NCI-H2227 treated with DMSO at 0.1 percent for 48 hours (cell line): ENCODE measurements around the gene HEG1.

Experiments
- DNase-seq: peaks from one replicate; lab custom pipeline; 2025; lab: John Stamatoyannopoulos, UW

Gene HEG1

DNA sequence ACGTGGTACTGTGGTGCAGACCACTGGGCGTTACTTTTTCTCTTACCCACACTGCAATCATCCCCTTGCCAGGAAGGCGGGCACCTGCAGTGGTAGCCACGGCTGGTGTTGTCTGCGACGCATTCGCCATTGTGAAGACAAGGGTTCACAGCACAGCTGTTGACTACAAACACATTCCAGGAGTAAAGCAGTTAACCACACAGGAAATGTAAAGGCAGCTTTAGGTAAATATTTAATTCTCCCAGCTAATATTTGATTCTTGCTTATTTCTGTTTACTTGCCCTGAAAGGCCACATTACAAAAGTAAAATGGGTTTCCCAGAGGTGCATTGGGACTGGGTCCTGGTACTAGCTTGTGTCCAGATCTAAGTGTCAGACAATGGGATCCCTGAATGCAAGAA is 45.4 kb downstream of the HEG1 start:
- no peak for DNase-seq

DNA sequence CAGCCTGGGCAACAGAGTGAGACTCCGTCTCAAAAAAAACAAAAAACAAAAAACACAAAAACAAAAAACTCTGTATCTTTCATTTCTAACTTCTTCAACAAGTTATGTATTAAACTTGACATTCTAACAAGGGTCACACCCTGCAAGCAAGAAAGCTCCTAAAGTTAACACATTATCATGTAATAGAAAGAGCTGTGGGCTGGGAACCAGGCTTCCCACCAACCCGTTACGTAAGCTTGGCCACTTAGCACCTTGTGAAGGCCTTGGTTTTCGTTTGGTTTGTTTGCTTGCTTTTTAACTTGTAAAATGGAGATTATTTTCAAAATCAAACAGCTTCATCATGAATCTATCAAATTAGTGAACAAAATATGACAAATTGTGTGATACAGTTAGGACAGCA is 47.0 kb downstream of the HEG1 start:
- no peak for DNase-seq

DNA sequence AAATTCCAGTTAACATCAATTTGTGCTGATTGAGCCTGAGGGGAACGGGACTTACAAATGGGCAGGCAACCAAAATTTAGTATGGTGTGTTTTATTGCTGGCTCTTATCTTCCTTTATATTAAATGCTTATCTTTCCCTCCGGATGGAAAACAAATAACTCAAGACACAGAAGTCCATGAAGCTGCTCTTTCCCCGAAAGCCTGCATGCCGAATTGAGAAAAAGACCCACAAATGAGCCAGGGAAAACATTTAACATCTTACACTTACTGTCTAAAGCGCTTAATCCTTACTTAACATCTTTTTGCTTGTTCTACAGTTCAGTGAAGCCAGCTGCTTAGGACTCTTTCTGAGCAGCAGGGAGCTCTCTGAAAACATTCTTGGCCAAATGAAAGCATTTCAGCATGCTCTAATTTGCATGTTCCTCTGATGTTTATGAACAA is 49.5 kb downstream of the HEG1 start:
- DNase-seq = no peak

DNA sequence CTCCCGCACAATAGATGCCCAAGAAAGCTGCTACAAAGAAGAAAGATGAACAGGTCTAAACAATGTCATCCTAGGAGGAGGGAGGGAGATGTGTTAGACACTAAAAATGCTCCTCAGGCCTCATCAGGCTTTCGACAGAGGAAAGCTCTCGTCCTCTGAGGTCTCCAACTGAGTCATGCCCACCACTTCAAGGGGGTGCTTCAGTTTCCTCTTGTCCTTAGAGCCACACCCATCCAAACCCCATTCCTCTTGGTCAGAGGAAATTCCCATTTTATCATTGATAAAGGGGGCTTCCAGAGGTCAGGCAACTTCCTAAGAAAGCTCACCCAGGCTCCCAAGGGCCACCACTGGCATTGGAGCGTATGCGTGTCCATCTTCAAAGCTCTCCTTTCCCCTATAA is 50.1 kb downstream of the HEG1 start:
- no peak for DNase-seq

DNA sequence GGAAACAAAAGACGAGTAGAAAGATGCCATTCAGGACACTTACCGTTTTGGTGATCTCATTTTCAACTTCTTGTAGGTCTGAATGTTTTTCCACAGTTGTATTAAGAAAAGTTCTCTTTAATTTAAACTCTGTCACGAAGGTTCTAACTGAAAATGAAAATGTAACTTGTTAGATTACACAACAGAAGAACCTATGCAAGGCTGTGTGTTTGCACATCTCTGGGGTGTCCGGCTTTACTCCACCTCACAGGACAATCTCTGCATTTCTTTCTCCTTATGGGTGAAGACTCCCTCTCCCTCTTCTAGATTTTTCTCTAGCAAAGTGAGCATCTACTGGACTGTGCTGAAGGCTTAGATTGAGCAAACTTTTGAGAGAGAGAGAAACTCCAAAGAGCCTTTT is 50.6 kb downstream of the HEG1 start:
- DNase-seq = no peak

DNA sequence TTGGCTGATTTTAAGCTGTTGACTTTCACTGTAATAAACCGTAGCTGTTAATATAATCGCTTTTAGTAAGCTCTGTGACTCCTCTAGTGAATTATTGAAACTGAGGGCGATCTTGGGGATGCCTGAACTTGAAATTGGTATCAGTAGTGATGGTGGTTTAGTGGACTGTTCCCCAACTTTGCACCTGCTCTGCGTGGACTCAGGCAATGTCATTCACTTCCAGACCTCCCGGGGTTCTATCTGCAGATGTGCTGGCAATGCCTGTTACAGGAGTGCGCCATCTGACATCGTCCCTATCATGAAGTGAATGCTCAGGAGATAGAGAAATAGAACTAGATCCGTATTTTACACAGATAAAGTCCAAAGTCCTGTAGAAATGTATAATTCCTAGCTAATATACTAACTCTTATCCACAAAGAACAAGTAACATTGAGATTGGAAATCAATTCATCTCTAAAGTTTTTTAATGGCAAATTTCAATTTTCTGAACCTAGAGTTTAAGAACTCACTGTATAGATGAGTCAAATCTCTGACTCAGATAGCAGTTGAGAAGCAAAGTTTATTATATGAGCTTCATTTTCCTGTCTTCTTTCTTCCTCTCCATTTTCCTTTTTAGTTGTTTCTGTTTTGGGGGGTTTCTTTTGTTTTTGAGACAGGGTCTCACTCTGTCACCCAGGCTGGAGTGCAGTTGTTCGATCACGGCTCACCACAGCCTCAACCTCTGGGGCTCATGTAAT is 51.8 kb downstream of the HEG1 start:
- DNase-seq = no peak

DNA sequence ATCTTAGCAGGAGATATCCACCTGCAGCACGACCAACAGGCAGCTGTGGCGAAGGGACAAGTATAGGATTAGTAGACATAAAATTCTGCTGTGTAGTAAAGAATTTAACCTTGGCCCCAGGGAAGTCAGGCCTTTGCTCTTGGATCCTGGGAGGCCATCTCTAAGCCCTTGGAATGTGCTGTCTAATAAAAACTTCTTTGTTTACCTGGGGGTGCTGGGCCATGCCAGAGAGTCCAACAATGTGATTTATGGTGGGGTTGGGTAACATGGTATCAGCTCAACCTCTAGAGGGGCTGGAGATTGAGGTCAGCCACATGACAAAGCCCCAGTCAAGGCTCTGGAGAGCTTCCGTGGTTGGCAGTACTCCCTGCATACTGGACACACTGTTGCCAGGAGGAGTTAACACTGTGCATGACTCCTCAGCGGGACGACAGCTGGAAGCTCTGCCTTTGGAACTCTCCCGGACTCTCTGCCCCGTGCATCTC is 52.4 kb downstream of the HEG1 start:
- no peak for DNase-seq

DNA sequence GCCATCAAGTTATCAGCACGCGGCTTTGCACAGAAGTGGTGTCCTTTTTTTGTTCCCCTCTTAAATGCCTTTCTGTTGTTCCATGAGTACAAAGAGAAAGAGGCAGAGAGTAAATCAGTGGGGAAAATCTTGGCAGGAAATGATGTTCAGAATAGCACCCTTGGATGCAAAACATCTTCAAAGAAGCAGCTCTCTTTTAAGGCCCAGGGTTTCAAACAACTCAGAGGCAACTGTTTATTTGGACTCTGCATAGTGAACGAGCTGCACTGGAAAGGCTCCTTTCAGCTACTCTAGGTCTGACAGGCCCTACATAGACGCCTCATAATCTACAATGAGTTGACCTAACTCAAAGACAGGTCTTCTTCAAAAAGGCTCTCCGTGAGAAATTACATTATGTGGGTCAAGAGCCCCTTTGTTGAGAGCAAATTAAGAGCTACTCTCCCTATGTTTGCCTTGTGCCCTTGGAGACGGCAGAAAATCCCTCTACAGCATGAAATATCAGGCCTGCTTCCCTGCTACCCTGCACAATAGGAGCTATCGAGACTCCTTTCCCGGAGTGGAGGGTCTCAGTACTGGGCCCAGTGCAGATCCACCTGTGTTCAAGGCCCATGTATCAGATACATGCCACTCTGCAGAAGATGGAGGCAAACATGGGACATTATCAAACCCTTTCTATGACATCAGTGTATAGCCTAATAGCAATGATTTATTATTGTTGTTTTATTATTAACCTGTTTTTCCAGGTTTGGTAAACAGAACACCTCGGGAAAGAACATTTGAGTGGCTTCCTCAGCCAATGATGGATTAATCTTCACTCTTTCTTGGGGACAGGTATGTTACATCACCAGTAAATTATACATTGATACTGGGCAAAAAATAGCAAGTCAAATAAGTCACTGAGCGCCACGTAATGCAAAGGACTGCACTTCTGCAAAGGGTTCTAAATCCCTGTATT is 53.1 kb downstream of the HEG1 start:
- DNase-seq = peak; percentile 71

DNA sequence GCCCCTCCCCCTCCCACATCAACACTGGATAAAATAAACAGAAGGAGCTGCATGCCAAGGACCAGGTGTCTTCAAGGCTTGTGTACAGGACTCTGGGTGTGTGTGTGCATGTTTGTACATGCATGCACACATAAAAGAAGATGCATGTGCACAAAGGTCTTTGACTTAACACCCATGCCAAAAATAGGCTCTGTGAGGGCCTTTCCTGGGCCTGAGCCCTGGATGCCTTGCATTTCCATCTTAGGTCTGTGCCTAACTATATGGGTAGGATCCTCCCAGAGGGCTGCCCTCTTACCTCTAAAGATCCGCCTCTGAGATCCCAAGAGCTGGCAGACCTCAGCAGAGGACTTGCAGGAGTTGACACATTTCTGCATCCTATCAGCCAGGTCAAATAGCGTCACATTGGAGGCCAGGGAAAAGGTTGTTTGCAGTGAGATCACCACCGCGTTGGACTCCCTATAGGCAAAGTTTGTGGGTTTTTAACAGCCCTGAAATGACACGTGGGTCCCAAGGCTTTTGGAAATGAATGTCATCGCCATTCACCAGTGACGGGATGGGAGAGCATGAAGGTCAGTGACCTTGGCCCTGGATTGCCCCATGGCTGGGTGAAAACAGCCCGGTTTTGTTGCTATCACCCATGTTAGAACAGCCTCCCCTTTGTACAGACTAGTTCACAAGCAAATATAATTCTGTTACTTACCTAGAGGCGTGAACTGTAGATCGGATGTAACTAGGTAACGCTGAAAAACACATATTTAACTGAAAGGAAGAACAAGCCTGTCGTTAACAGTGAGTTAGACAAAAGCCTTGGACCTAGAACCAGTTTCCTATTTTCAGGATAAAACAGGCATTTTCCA is 54.0 kb downstream of the HEG1 start:
- no peak for DNase-seq

DNA sequence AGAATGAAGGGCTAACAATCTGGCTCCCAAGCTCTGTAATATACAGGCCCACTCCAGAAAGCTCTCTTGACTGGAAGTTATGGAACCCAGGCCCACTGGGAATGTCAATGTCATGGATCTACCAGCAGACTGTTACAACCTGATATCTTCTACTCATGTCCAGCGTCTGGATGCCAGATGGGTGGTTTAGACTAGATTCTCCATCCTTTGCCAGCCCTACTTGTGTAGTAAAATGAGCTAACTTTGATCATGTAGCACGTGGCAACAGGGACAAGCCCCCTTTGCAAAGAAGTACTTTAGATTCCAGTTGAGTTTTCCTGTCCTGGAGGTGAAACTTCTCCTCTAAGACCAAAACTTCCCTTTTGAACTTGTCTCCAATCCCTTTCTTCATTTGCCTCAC is 55.1 kb downstream of the HEG1 start:
- no peak for DNase-seq

DNA sequence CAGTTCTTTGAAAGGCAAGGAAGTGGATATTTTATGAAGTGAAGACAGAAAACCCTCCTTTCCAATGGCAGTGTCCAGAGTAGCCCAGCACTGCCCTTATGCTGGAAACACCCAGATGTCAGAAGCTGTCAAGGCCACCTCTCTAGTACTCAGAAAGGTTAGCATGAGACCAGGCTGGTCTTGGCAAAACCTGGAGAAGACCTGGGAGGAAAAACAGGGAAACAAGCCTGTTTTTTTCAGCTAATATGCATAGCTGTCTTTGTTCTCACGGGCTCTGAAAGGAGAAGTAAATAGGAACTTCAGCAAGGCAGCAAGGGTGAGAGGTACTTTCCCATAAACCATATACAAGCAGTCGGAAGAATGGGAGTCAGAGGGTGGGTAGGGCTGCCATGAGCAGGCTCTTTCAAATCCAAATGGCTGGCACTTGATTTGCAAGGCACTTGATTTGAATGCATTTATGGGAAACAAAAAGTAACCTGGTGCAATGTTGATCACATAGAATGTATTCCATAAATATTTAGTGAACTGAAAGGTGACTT is 55.8 kb downstream of the HEG1 start:
- DNase-seq = no peak

DNA sequence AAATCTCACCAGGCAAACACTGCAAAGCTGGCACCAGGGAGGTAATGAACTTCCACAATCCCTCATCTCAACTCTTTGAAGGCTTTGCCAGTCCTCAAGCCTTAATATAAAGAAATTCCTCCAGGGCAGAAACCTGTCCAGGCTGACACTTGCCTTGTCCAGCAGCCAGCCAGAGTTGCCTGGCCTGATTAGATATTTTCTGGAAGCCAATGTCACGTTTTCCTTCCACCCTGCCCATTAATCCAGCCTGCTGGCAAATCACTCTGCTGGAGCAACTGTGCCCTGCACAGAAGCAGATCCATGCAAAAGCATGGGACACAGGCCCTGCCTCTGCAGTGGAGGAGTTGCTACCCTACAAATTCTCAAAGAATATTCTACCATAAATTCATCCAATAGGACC is 56.5 kb downstream of the HEG1 start:
- no peak for DNase-seq

DNA sequence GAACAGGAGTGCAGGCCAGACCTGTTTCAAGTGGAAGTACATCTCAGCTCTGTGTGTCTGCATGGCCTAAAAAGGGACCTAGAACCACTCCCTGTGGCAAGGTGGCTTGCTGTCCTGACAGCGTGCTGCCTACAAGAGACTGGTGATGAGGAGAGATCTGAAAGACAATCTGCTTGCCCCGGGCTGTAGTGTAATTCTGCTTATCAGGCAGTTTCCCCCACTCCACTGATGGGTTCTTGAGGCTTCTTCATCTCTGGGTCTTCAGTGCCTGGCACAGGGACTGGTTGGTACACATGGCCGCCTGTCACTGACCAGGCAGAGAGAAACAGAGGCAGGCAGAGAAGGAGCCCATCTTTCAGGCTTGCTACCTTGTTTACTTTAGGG is 57.6 kb downstream of the HEG1 start:
- no peak for DNase-seq

DNA sequence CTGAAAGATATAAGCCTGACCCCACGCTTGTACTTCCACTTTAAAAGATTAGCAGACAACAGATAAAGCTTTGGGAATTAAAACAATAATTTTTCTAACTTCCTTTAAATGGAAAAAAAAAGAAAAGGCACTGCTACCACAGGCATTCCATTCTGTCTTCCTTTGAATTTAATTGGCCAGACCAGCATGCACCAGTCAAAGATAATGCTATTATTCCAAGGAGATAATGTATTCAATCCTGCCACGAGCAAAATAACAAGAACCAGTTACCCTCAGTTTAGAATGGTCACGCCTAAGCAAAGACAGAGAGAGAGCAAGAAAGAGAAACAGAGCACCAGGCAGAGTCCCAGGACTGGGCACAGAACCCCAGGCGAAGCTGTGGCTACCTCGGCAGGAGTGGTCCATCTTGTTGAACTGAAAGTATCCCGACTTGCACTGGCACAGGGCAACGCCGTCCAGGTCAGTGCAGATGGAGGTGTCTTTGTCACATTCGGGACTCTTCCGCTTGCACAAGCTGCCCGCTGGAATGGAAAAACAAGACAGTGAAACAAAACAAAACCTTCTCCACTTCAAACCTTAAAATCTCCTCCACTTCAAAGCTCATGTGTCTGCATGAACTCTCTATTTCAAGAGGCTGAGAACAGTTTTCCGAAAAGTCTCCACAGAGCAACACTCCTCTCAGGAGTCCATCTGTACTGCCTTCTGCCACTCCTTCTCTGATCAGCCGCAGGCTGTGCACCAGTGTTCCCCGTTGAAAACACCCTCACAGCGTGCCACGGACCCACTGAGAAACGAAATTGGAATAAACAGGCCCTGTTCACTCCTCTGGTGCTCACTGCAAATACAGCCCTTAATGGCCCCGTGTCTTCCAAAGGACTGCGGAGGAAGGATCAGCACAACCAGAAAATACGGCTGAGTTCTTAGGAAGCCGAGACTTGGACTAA is 58.2 kb downstream of the HEG1 start:
- DNase-seq = no peak

DNA sequence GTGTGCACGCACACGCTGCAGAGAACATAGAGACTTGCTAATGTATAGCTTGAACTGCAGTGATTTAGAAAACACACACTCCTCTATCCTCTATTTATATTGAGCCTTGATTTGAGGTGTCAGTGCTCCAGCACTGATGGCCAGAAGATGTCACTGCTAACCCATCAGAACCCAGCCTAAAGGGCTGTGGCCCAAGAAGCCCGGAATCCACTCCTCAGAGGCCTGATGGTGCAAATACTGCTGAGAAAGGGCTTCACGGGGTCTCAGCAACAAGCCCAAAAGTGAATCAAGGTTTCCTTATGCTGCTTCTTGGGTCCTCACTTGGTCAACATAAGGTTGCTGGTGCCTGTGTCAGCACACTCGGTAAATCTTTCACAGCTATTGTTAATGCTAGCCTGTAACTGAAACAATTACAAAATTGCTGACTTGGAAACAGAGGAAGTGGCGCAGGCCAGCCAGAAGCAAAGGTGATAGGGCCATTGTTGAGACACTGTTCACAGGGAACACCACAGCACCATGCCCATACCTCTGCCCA is 60.3 kb downstream of the HEG1 start:
- DNase-seq = peak; percentile 18

DNA sequence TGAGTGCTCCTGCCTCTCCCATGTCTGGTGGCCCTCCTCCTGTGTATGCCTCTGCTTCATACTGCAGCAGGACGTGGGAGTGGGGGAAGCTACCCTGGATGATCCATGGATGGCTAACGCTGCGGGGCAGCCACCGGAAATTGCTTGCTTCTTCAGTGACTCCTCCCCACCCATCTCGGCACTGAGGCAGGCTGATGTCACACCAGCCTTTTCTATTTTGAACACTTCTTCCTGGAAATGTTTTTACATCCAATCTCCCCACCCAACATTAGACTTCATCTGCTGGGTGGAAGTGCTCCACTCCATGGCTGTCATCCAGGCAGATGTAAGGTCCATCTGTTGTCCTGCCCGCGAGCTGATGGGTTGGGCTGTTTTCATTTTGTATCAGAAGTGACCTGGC is 62.3 kb downstream of the HEG1 start:
- no peak for DNase-seq

DNA sequence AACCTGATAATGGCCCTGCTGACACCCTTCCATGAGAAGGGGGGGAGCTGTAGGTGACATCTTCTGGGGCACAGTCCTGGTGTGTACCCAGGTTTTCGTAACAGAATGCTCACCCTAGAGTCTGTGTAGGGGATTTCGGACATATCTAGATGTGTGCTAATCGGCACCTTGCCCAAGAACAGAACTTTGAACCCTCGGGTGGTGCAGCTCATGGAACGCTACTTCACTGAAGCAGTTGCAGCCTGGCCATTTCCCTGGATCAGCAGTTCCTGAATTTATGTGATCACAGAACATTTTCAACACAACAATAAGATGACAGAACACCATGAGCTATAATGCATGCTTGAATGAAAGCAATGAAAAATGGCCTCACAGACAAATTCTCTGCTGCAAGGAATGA is 63.8 kb downstream of the HEG1 start:
- DNase-seq = no peak

DNA sequence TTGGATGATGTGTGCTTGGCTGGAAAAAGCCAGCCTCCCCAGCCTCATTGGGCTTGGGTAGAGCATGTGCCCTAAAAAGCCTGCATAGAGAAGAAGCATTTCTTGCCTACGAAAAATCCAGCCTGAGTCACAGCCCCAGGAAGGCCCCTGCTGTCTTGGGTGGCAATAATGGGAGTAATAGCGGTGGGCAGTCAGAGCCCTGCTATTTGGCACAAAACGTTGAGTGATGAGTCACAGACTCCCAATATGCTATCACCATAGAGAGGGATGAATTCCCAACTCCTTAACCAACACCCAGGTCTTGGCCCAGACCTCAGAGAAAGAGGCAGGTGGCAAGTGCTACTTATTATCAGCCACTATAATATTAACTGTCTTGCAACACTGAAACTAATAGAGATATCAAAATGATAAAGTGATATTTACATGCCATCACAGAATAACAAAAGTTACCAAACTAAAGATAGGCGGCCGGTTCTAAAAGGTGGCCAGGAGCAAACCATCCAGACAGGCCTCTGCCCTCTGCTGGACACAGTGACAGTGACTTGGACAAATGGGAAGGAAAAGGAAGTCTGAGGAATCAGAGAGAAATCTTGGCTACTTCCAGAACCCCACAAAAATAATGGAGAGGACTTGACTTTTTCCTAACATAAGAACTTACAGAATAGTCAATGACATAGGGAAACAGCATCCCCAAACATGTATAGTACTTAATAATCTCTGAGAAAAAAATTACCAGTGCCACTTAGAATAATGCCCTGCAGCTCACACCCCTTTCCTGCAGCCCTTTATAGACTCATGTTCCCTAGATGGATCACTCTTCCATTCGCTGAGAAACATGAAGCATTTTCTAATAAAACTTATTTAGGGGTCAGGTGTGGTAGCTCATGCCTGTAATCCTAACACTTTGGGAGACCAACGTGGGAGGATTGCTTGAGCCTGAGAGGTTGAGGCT is 69.3 kb downstream of the HEG1 start:
- DNase-seq = no peak

DNA sequence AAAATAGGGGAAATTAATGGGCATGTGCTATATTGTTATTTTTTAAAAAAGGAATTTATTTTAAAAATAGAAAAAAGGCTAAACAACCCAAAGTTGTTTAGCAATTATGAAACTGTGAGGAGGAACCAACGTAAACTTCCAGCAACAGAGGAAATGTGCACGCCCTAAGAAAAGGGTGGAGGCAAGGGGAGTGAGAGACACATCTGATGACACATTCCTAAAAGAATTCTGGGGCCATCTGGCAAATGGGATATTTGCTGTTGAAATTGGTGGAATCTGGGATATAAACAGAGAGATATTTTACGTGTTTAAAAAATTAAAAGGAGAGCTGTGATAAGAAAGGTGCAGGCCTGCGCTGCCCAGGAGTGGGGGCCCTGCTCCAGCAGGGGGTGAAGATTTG is 70.4 kb downstream of the HEG1 start:
- DNase-seq = no peak
